GM06990 (cell line): ENCODE data around the gene PPP1R1C.
"Not testable (repeated sequence)": the region's sequence is repeated elsewhere in the genome, so short reads cannot be mapped to it uniquely, and the experiment has no call there.

ENCODE experiments used
- DNase-seq: peaks from one replicate; pipeline ENCODE4 v3.0.0-alpha.2; 2011; ENCODE audit not compliant: insufficient read length; ENCODE audit errors: extremely low read depth
- H3K27me3 ChIP-seq: replicated peaks from 2 replicates; pipeline ENCODE4 v1.6.0; 2011; ENCODE audit warnings: low read length; ENCODE audit not compliant: control insufficient read depth, insufficient read depth
- H3K36me3 ChIP-seq: 2 replicates; pipeline ENCODE4 v1.5.1; 2011; ENCODE audit warnings: low read length; ENCODE audit not compliant: control insufficient read depth, insufficient read depth
- H3K4me3 ChIP-seq: replicated peaks from 2 replicates; pipeline ENCODE4 v1.5.1; 2011; ENCODE audit warnings: low read depth, mild to moderate bottlenecking, control low read depth, low read length
- CTCF ChIP-seq: IDR thresholded peaks from 2 replicates; pipeline ENCODE4 v1.5.1; 2011; ENCODE audit warnings: low read length, control low read depth, mild to moderate bottlenecking, inconsistent platforms; ENCODE audit not compliant: insufficient read depth, poor library complexity, severe bottlenecking

PPP1R1C gene

GRCh38 chr2:181959508-181959907, 26.1 kb upstream of the PPP1R1C start:
- no peaks in the 10 kb centered on the region for H3K36me3 ChIP-seq
- no peak for TF ChIP-seq CTCF

DNA sequence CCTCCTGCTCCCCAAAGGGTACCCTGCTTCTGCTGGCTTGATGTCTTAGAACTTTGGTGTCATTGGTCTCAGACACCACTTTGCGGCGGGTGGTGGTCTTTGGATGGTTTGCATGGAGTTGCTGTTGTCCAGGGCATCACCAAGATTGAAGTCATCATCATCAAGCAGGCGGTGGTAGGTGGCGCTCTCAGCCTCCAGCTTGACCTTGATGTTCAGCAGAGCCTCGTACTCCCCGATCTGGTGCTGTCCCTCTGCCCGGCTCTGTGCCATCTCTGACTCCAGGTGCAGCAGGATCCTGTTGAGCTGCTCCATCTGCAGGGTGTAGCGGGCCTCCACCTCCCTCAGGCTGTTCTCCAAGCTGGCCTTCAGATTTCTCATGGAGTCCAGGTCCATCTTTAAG, 24.5 kb upstream of the PPP1R1C start:
- H3K27me3 ChIP-seq, DNase-seq, H3K4me3 ChIP-seq, H3K36me3 ChIP-seq: not testable (repeated sequence)
- TF ChIP-seq CTCF = peak; percentile 40

More at GRCh38 chr2:181959508-181959907, 26.1 kb upstream of the PPP1R1C start:
- Histone ChIP-seq H3K27me3 (no peaks in the 10 kb centered on the region), H3K4me3 (no peak overlapping the region)
- no peak for DNase-seq

- Histone ChIP-seq H3K4me3 (no peak overlapping the region), H3K36me3 (no peaks in the 10 kb centered on the region), H3K27me3 (no peaks in the 10 kb centered on the region)
- no peak for DNase-seq
- no peak for TF ChIP-seq CTCF
Observed at GRCh38 chr2:181962142-181962541, 23.5 kb upstream of the PPP1R1C start.

DNA sequence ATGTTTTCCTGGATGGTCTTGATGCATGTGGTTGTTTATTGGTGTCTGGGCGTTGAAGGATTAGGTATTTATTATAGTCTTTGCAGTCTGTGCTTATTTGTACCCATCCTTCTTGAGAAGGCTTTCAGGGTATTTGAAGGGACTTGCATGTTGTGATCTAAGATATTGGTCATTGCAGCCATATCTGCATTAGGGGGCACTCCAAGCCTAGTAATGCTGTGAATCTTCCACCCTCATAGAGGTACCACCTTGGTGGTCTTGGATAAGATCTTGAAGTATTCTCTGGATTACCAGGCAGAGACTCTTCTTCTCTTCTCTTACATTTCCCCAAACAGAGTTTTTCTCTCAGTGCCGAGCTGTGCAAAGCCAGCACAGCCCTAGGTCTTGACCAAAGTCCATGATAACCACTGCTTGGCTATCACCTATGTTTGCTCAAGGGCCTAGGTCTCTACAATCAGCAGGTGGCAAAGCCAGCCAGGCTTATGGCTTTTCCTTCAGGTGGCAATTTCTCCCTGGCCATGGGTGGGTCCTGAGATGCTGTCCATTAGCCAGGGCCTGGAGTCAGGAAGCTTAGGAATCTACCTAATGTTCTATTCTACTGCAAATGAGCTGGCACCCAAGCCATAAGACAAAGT, 15.4 kb upstream of the PPP1R1C start:
- peak; percentile 25 for TF ChIP-seq CTCF
- Histone ChIP-seq H3K36me3 (no peaks in the 10 kb centered on the region), H3K4me3 (no peak overlapping the region), H3K27me3 (no peaks in the 10 kb centered on the region)
- DNase-seq = no peak

DNA sequence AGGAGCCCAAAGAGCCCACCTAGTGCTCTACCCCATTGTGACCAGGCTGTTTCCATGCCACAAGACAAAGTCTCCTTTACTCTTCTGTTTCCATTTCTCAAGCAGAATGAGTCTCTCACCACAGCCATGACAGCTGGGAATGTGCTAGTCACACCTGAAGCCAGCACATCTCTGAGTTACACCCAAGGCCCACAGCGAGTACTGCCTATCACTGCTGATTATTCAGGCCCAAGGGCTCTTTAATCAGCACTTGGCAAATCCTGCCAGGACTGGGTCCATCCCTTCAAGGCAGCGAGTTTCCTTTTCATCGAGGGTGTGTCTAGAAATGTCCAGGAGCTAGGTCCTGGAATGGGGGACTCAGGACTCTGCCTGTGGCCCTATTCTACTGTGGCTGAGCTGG, 14.6 kb upstream of the PPP1R1C start:
- no peak overlapping the region for H3K4me3 ChIP-seq
- no peaks in the 10 kb centered on the region for H3K36me3 ChIP-seq
- no peak for DNase-seq

More for the DNA sequence above, 14.6 kb upstream of the PPP1R1C start:
- no peaks in the 10 kb centered on the region for H3K27me3 ChIP-seq
- no peak for TF ChIP-seq CTCF
